H1 (cell line): Measurements from ENCODE around the gene MELK. TPM values are rescaled to one million over a fixed set of nuclear protein-coding genes. Genes with fewer than 3 reads are reported as not detected.

Experiments
- CTCF ChIA-PET: fragments of 300-600 bp; sonication (Branson Sonifier 250); formaldehyde crosslinking; loops from one replicate; lab custom pipeline; 2021; ENCODE audit not compliant: partially characterized antibody; lab: Charles Lee
- POLR2A ChIA-PET: fragments of 300-600 bp; sonication (Branson Sonifier 250); formaldehyde crosslinking; loops from one replicate; lab custom pipeline; 2021; ENCODE audit warnings: inconsistent platforms; ENCODE audit not compliant: partially characterized antibody; lab: Charles Lee
- DNase-seq, 2 experiments: peaks; one replicate each; pipeline versions ENCODE4 v3.0.0 to v3.0.0-alpha.2; 2010 to 2022; ENCODE audit warnings: low spot score in 2 of 2, low read depth in 1 of 2, mixed read lengths in 1 of 2
- FAIRE-seq: peaks from 2 replicates; lab custom pipeline; 2011; peaks lifted over from hg19 to GRCh38; lab: Jason Lieb, UNC
- H2AFZ ChIP-seq: 2 replicates; pipeline ENCODE4 v1.8.1; 2012; ENCODE audit warnings: low read length, inconsistent platforms
- H2AK5ac ChIP-seq: 2 replicates; pipeline ENCODE4 v1.6.1; 2013; ENCODE audit warnings: low read depth, low read length
- H2BK120ac ChIP-seq: replicated peaks from 2 replicates; pipeline ENCODE3; 2013; ENCODE audit warnings: low read depth, low read length, inconsistent platforms
- H2BK12ac ChIP-seq: 2 replicates; pipeline ENCODE4 v1.6.1; 2013; ENCODE audit warnings: low read depth, low read length
- H2BK15ac ChIP-seq: 2 replicates; pipeline ENCODE4 v1.6.1; 2013; ENCODE audit warnings: low read length
- H2BK20ac ChIP-seq: 2 replicates; pipeline ENCODE4 v1.6.1; 2013; ENCODE audit warnings: low read length
- H2BK5ac ChIP-seq: 2 replicates; pipeline ENCODE4 v1.6.1; 2013; ENCODE audit warnings: low read depth, low read length
- H3K14ac ChIP-seq: 2 replicates; pipeline ENCODE4 v1.6.1; 2013; ENCODE audit warnings: inconsistent platforms; ENCODE audit not compliant: insufficient read length
- H3K18ac ChIP-seq: 2 replicates; pipeline ENCODE4 v1.6.1; 2013; ENCODE audit warnings: low read length; ENCODE audit errors: extremely low read depth
- H3K23ac ChIP-seq: 2 replicates; pipeline ENCODE4 v1.6.1; 2013; ENCODE audit warnings: inconsistent platforms; ENCODE audit not compliant: insufficient read length
- H3K23me2 ChIP-seq: 2 replicates; pipeline ENCODE4 v1.6.1; 2013; ENCODE audit warnings: low read depth, low read length
- H3K27ac ChIP-seq: 2 replicates; pipeline ENCODE4 v1.6.1; 2011; ENCODE audit warnings: low read depth, low read length, inconsistent platforms
- H3K27me3 ChIP-seq, 4 experiments: replicated peaks in 1 of 4; 1 replicate in 1 of 4; 2 replicates in 3 of 4; pipeline versions ENCODE4 v1.6.1 to v1.8.1; 2011 to 2013; ENCODE audit warnings: low read length in 3 of 4, mild to moderate bottlenecking in 3 of 4, inconsistent platforms in 2 of 4, mixed read lengths in 2 of 4, moderate library complexity in 1 of 4; ENCODE audit not compliant: control insufficient read depth in 3 of 4, insufficient read depth in 3 of 4; ENCODE audit errors: extremely low read depth in 1 of 4
- H3K36me3 ChIP-seq, 4 experiments: 2 replicates each; pipeline versions ENCODE4 v1.6.1 to v1.8.1; 2011 to 2013; ENCODE audit warnings: mild to moderate bottlenecking in 4 of 4, low read length in 3 of 4, moderate library complexity in 2 of 4, control low read depth in 1 of 4, inconsistent platforms in 1 of 4; ENCODE audit not compliant: insufficient read depth in 4 of 4, control insufficient read depth in 2 of 4
- H3K4ac ChIP-seq: replicated peaks from 2 replicates; pipeline ENCODE3; 2013; ENCODE audit warnings: low read length, low read depth, mixed read lengths, inconsistent platforms; ENCODE audit not compliant: insufficient read length
- H3K4me1 ChIP-seq, 4 experiments: replicated peaks in 1 of 4; 1 replicate in 1 of 4; 2 replicates in 3 of 4; pipeline versions ENCODE4 v1.6.1 to v1.8.1; 2011 to 2013; ENCODE audit warnings: low read length in 3 of 4, inconsistent platforms in 2 of 4, mixed read lengths in 1 of 4; ENCODE audit not compliant: insufficient read depth in 4 of 4, control insufficient read depth in 3 of 4
- H3K4me2 ChIP-seq, 2 experiments: 2 replicates each; pipeline versions ENCODE4 v1.6.1 to v1.8.1; 2011 to 2013; ENCODE audit warnings: low read depth in 2 of 2, low read length in 2 of 2, control low read depth in 1 of 2, inconsistent platforms in 1 of 2, mild to moderate bottlenecking in 1 of 2; ENCODE audit not compliant: insufficient read depth in 1 of 2
- H3K4me3 ChIP-seq, 4 experiments: fragments of 200-600, 300-600 bp in 1 of 4; sonication (generic), shearing (Covaris generic), sonication (Bioruptor Twin) in 1 of 4; 2 replicates each; pipeline versions ENCODE4 v1.5.1 to v1.8.1; 2011 to 2016; ENCODE audit warnings: low read length in 4 of 4, low read depth in 3 of 4, control low read depth in 2 of 4, inconsistent platforms in 2 of 4, mild to moderate bottlenecking in 2 of 4, mixed read lengths in 1 of 4, moderate library complexity in 1 of 4; ENCODE audit not compliant: insufficient read depth in 2 of 4; ENCODE audit errors: extremely low read depth in 1 of 4
- H3K56ac ChIP-seq: replicated peaks from 2 replicates; pipeline ENCODE3; 2013; ENCODE audit warnings: low read depth, mild to moderate bottlenecking, mixed read lengths, low read length, inconsistent platforms; ENCODE audit not compliant: insufficient read length
- H3K79me1 ChIP-seq: 2 replicates; pipeline ENCODE4 v1.6.1; 2013; ENCODE audit warnings: low read depth, low read length, control low read depth
- H3K79me2 ChIP-seq, 2 experiments: 2 replicates each; pipeline versions ENCODE4 v1.6.1 to v1.8.1; 2012 to 2013; ENCODE audit warnings: low read length in 2 of 2, mild to moderate bottlenecking in 2 of 2, inconsistent platforms in 1 of 2; ENCODE audit not compliant: insufficient read depth in 2 of 2, control insufficient read depth in 1 of 2
- H3K9ac ChIP-seq, 4 experiments: replicated peaks in 1 of 4; 1 replicate in 1 of 4; 2 replicates in 3 of 4; pipeline versions ENCODE4 v1.6.1 to v1.8.1; 2011 to 2013; ENCODE audit warnings: low read depth in 3 of 4, low read length in 3 of 4, control low read depth in 2 of 4, mild to moderate bottlenecking in 2 of 4, moderate library complexity in 2 of 4, inconsistent platforms in 1 of 4; ENCODE audit errors: extremely low read depth in 1 of 4
- H3K9me3 ChIP-seq, 2 experiments: 2 replicates each; pipeline versions ENCODE4 v1.6.1 to v1.8.1; 2012 to 2013; ENCODE audit warnings: mild to moderate bottlenecking in 2 of 2, moderate library complexity in 2 of 2, control low read depth in 1 of 2, inconsistent platforms in 1 of 2, low read depth in 1 of 2, low read length in 1 of 2, mixed read lengths in 1 of 2; ENCODE audit not compliant: insufficient read depth in 2 of 2
- H4K20me1 ChIP-seq, 2 experiments: replicated peaks in 1 of 2; 2 replicates each; pipeline versions ENCODE3 to v1.8.1; 2011 to 2013; ENCODE audit warnings: inconsistent platforms in 2 of 2, low read length in 2 of 2, mild to moderate bottlenecking in 1 of 2; ENCODE audit not compliant: insufficient read depth in 2 of 2, control insufficient read depth in 1 of 2
- H4K5ac ChIP-seq: 2 replicates; pipeline ENCODE4 v1.6.1; 2013; ENCODE audit warnings: low read length, low read depth, mixed read lengths, inconsistent platforms; ENCODE audit not compliant: insufficient read length
- H4K8ac ChIP-seq: 2 replicates; pipeline ENCODE4 v1.8.0; 2013; ENCODE audit warnings: mild to moderate bottlenecking, moderate library complexity, low read length, inconsistent platforms; ENCODE audit not compliant: insufficient read depth; ENCODE audit errors: extremely low read depth
- H4K91ac ChIP-seq: replicated peaks from 2 replicates; pipeline ENCODE3; 2013; ENCODE audit warnings: low read length, mixed read lengths, inconsistent platforms; ENCODE audit not compliant: insufficient read length
- NANOG ChIP-seq: IDR thresholded peaks from 2 replicates; pipeline ENCODE4 v1.6.1; 2011; ENCODE audit warnings: low read length, low read depth, mild to moderate bottlenecking, inconsistent platforms; ENCODE audit not compliant: insufficient read depth, poor library complexity, severe bottlenecking
- PHF8 ChIP-seq: fragments of 200-600 bp; sonication (generic); conservative IDR thresholded peaks from 2 replicates; pipeline ENCODE4 v1.7.1; 2012; ENCODE audit warnings: low read depth, mild to moderate bottlenecking, inconsistent platforms, low read length, moderate library complexity
- SIRT6 ChIP-seq: IDR thresholded peaks from one replicate; pipeline ENCODE4 v1.7.1; 2012; ENCODE audit warnings: low read length, inconsistent platforms
- SP4 ChIP-seq: IDR thresholded peaks from 2 replicates; pipeline ENCODE4 v1.6.1; 2012; ENCODE audit warnings: low read length, inconsistent platforms
- TCF12 ChIP-seq: IDR thresholded peaks from 2 replicates; pipeline ENCODE4 v1.6.1; 2011; ENCODE audit warnings: low read depth, mild to moderate bottlenecking, low read length
- WGBS, 2 experiments: shearing (Covaris generic) in 1 of 2; methylation state at CpG; one replicate each; pipeline versions ENCODE4 v1.1.6 to v1.1.7; 2013 to 2015; ENCODE audit warnings: low lambda C conversion rate in 2 of 2, mixed read lengths in 2 of 2, inconsistent platforms in 1 of 2, low coverage in 1 of 2, missing lambda C conversion rate in 1 of 2; ENCODE audit not compliant: insufficient replicate concordance in 2 of 2, insufficient coverage in 1 of 2, insufficient read length in 1 of 2; ENCODE audit errors: extremely low coverage in 1 of 2, missing lambda C conversion rate in 1 of 2; 5-methylcytosine and 5-hydroxymethylcytosine counted together
- polyA plus RNA-seq, 7 experiments: library from polyadenylated mRNA; depleted of rRNA in 3 of 7; stranded (reverse) in 5 of 7; unstranded in 2 of 7; fragments of >200 nt in 5 of 7; fragments of 200-250 nt in 2 of 7; gene quantifications; 1 replicate in 5 of 7; 2 replicates in 1 of 7; 4 replicates in 1 of 7; pipeline versions ENCODE4 v1.2.1 to v1.2.3, GENCODE V29; 2011 to 2013; ENCODE audit warnings: missing spikeins in 2 of 7, mixed read lengths in 2 of 7
- total RNA-seq: library from RNA; stranded (reverse); fragmentation: NEBNext Ultra II Directional; extraction: Animal tissue kit (Norgen Biotek cat#: 25700); gene quantifications from 2 replicates; pipeline ENCODE4 v1.2.1, GENCODE V29; 2021

MELK gene
- total and polyA plus RNA-seq, 2 of the 8 experiments (the other 6 are each of a cell fraction or from before 2014, with no cell fraction given), result 26.2 to 53.1 TPM

DNA sequence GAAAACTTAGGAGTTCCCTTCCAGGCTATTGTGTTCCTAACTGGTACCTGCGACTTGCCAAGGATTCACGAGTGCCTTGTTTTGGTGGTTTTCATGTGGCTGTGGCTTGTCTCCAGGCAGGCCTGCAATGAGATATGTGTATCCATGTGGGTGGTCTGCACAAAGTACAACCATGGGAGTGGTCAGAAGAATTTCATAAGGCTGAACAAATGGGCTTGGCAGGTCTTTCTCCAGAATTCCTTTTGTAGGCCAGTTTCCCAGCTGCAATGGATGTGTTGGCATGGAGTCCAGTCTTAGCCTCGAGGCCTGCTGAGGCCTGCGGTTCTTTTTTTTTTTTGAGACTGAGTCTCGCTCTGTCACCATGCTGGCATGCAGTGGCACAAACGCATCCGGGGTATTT, 28.8 kb upstream of the MELK start:
- H3K4me3 ChIP-seq, result no peak overlapping the region
- ChIA-PET POLR2A (no interaction called here), CTCF (interaction anchor here (1.0 to 2.0 kb wide), 3 partner anchors 12 to 137 kb away, joined by 3 to 8 read pairs (median 5); no protein-coding TSS in a partner anchor)
- no peak overlapping the region for H3K4ac ChIP-seq
- no peak overlapping the region for H2BK5ac ChIP-seq
- FAIRE-seq (no peak), DNase-seq (no peak)
- 86% methylated on average over 7 of the region's 7 CpGs; no CpG with 5 or more reads in 1 of the 2 experiments for WGBS, 2 experiments
- no peak overlapping the region for H3K18ac ChIP-seq
- H3K36me3 ChIP-seq, result no peaks in the 10 kb centered on the region
- no peak overlapping the region for H3K4me2 ChIP-seq
- H2BK15ac ChIP-seq, result no peak overlapping the region
- 0 out of 7 replicates have a peak overlapping the region, but pooled peaks of 1 of the 4 experiments have one; percentile 18 for H3K9ac ChIP-seq
- no peaks in the 10 kb centered on the region for H3K23me2 ChIP-seq
- no peaks in the 10 kb centered on the region for H3K27me3 ChIP-seq
- H3K23ac ChIP-seq, result no peak overlapping the region
- no peak overlapping the region for H2BK12ac ChIP-seq
- no peak overlapping the region for H2BK120ac ChIP-seq
- H3K14ac ChIP-seq, result no peak overlapping the region
- no peak overlapping the region for H4K91ac ChIP-seq
- H3K79me2 ChIP-seq, result no peaks in the 10 kb centered on the region
- no peak overlapping the region for H2BK20ac ChIP-seq
- H3K4me1 ChIP-seq, result no peaks in the 10 kb centered on the region
- H2AFZ ChIP-seq, result peak overlapping the region; percentile 10; the same call in 1 of the 2 replicates
- no peak overlapping the region for H3K27ac ChIP-seq
- H3K9me3 ChIP-seq, result no peaks in the 10 kb centered on the region
- no peak overlapping the region for H3K56ac ChIP-seq
- no peaks in the 10 kb centered on the region for H3K79me1 ChIP-seq
- no peak overlapping the region for H4K5ac ChIP-seq
- H2AK5ac ChIP-seq, result no peak overlapping the region
- H4K8ac ChIP-seq, result no peak overlapping the region
- TF ChIP-seq TCF12 (no peak), PHF8 (no peak), NANOG (no peak), SIRT6 (no peak), SP4 (no peak)
- H4K20me1 ChIP-seq, result no peaks in the 10 kb centered on the region
